Fibroblast of skin of scalp (primary cell): ENCODE results near the gene HERC3. TPM values are rescaled to one million over a fixed set of nuclear protein-coding genes. Genes with fewer than 3 reads are reported as not detected.
A peak's percentile ranks its signal among the peaks of the same experiment; 100 is the strongest.

Experiments
- DNase-seq: peaks from one replicate; pipeline ENCODE4 v3.0.0-alpha.2; 2013
- polyA plus RNA-seq, 2 experiments: library from polyadenylated mRNA; unstranded; fragments of 120-200 nt; gene quantifications; one replicate each; pipeline ENCODE4 v1.2.1, GENCODE V29; 2013; ENCODE audit not compliant: insufficient read length in 2 of 2

The HERC3 gene
- 10.2 TPM for polyA plus RNA-seq (2013, experiment 1 of 2; ENCODE audit: insufficient read length)
- polyA plus RNA-seq (2013, experiment 2 of 2; ENCODE audit: insufficient read length) = 10.0 TPM

DNA sequence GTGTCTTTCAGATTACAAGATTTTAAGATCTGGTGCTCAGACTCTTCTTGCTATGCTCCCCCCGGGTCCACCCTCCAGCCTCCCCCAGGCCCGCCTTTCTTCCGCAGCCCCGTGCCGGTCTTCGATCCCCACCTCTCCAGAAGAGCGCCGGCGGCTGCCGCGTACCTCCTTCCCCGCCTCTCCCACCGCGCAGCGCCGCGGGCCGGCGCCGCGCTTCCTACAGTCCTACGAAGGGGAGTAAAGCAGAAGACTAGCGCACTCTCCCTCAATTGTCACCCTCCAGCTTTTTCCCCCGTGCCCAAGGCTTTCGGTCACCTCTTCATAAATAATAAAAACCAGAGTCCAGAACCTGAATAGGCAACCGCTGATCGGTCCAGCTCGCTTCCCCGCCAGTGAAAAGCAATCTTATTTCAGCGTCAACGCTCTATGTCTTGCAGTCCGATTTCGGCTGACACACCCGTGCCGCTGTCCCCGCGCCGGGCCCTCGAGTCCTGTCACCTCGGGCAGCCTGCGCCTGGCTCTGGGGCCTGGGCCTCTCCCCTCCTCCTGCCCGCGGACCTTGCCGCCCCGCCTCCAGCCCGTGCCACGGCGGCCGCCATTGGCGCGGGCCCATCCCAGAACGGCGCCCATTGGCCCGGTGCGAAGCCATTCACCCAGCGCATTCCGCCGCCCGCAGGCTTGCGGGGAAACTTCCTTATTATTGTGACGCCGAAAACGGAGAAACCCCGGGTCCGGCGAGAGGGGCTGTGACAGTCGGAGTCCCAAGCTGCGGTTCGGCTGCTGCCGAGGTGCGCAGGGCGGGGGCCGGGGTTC, at the start of gene HERC3:
HERC3 (plus strand) TSS at position 694 of the 813 bp plus-strand sequence. CDS start 13,344 bp downstream, outside the sequence.
- DNase-seq = peak; percentile 89

DNA sequence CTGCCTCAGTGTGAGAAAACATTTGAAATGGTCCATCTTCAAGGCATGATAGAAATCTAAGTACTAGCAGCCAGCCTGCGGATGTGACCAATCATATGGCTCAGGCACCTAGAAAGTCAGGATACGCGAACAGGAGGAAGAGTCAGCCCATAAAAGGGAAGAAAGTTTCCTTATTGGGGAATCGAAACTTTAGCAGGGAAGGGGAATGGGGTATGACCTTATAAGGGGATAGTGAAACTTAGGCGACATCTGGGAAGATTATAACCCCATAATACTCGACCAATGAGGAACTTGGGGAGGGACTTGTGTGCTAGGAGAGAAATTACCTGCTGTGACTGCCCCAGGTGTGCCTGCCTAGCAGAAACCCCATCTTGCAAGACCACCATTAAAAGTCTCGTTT, 42.5 kb upstream of the HERC3 start:
- no peak for DNase-seq

DNA sequence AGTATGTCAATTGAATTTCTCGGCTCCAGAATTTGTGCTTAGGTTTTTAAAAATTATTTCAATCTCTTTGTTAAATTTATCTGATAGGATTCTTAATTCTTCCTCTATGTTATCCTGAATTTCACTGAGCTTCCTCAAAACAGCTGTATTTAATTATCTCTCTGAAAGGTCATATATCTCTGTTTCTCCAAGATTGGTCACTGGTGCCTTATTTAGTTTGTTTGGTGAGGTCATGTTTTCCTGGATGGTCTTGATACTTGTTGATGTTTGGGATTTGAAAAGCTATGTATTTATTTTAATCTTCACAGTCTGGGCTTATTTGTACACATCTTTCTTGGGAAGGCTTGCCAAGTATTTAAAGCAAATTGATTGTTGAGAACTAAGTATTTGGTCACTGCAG, 24.7 kb upstream of the HERC3 start:
- DNase-seq = peak; percentile 16

DNA sequence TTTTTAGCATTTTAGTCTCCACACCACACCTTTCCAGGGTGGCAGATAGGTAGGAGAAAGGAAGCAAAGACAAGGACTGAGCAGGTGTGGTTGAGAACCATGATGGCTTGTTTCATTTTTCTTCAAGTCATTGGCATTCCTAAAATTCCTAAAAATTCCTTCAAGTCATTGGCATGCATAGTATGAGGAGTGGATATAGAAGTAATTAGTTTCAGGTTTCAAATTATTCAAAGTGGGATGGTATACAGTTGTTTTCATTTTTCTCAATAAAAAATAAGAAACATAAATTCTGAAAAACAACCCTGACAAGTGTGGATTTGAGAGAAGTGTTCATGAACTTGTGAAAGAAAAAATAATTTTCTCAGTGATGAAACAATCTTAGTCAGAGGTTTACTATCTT, 22.3 kb upstream of the HERC3 start:
- peak; percentile 34 for DNase-seq

DNA sequence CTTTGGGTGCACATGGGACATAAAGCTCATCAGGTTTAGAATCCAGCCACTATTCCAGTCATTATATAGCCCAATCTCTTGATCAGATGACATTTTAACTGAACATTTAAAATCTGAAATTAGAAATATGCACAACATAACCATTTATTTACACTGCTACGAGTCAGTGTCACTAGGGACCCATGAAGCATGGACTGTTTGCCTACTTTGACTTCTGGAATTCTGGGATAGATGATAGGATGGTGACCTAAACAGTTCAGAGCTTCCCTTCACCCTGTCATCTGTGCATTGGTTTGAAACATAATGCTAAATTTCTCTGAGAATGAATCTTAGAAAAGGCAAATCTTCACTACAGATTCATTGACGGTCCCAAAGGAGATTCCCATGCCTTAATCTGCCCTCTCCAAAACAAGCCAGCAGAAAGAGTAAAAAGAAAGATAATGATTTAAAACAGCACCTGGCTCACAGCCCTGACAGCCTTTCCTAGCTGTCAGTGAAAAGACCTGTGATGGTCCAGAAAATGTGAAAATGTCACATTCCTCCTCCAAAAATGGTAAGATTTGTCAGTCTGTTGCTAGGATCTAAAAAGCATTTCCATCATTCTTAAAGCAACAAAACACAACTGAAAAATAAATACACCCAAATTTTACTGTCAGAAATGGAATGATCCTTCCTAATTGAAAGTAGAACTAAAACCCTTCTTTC, 18.9 kb upstream of the HERC3 start:
- DNase-seq = peak; percentile 54

DNA sequence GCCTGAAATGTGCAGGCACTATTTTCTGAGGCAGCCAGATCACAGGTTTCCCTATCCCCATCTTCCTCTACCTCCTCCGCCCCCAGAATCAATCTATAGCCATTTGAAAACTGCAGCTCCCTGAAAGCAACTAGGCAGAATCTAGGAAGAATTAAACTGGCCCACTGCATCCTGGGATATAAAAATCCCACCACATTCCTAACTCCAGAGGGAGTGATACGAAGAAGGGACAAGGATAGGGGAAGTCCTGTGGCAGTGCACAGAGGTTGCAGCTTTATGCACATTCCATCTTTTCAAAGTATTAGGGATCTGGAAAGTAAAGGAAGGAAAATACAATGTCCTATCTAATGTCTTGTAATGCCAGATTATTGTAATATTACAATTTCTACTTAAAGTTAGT, 18.3 kb upstream of the HERC3 start:
- peak; percentile 58 for DNase-seq

DNA sequence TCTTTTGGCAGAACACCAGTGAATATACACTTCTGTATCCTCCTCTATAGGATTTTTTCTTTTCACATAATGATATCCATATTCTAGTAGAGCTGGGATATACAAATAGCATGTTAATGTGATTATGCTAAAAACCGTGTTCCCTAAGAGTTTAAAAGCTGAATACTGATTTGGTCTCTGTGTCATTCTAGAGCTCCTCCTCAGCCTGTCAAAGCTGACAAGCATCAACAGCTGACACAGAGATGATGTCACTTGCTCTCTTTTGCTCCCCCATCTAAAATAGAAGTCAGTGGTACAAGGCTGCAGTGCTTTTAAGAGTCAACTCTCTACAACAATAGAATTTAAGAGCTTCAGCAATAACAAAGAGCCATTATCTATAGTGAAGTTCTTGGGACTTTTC, 17.1 kb upstream of the HERC3 start:
- DNase-seq = no peak

DNA sequence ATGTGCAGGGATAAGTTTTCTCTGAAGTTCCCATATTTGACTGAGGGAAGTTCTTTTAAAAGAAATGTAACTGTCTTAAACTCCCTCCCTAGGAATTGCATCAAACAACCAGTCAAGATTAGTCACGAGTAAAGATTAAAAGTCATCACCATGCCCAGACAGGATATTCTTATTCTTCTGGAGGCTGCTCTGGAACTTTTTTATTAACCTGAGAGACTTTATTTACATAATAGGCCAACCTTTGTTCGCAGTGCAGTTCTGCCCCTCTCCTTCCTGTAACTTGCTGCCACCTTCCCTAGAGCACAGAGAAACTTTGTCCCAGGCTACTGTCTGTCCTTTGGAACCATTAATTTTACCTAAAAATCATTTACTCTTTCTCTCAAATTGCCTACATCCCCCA, 9.8 kb upstream of the HERC3 start:
- no peak for DNase-seq

DNA sequence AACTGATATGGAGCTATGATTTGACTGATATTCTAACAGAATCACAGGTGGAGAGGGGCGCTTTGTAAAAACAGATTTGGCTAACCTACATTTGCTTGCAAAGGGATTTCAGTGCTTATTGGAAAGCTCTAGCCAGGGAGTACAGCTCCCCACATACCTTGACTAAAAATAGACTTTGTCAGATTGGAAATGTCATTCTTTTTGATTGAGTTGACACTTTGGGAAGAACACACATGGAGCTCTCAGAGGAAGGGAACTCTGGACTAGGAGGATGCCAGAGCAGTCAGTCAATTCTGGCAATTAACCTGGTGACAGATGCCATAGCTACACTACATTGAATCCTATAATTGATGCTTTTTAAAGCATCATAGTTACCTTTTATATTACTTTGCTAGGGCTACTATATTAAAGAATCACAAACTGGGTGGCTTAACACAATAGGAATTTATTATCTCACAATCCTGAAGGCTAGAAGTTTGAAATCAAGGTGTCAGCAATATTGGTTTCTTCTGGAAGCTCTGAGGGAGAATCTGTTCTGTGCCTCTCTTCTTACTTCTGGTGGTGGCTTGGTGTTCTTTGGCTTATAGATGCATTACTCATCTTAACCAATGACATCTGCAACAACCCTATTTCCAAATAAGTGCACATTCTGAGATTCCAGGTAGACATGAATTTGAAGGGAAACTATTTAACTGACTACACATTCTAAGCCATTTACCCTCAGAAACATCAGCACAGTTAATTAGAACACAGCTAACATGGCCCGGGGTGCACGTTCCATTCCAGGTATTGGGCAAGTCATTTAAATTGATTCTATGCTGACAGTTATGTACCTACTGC, 8.4 kb upstream of the HERC3 start:
- DNase-seq = no peak

DNA sequence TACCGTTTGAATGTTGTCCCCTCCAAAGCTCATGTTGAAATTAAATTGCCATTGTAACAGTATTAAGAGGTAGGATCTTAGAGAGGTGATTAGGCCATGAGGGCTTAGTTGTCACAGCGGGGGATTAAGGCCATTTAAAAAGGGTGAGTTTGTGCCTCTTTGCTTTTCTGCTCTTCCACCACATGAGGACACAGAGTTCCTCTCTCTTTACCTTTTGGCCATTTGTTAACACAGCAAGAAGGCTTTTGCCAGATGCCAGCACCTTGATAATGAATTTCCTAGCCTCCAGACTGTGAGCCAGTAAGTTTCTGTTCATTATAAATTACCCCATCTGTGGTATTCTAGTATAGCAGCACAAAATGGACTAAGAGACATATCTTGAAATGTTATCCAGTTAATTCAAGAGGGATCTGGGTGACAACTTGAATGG, 7.8 kb upstream of the HERC3 start:
- DNase-seq = no peak

DNA sequence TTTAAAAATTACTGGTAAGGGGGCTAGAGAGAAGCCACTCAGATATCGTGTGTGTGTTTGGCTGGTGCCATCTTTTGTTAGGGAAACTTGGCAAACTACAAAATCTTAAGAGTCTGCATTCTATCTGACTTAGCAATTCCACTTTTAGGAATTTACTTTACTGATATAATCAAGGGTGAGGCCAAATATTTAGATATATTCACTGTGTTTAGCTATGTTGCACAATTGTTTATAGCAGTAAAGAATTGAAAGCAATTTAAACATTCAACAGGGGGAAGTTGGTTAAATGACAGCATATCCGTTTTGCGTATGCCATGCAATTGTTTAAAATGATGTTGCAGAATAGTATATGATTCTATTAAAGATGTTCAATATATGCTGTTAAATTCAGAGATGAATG, 6.4 kb upstream of the HERC3 start:
- DNase-seq = no peak

DNA sequence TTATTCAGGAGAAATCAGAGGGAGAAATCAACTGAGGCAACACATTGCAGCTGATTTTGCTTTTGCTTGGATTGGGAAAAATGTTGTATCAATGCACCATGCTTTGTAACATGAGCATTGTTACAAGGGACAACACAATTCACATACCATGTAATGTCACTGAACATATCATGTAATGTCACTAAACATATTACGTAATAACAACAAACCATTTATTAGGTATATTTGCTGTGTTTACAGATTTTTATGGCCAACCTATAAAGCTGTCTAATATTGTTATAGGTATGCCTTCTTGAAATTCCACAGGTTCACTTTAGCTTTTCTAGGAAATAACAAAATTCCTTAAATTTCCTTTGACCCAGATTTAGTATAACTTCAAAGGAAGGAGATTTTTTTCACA, 5.0 kb upstream of the HERC3 start:
- DNase-seq = no peak

DNA sequence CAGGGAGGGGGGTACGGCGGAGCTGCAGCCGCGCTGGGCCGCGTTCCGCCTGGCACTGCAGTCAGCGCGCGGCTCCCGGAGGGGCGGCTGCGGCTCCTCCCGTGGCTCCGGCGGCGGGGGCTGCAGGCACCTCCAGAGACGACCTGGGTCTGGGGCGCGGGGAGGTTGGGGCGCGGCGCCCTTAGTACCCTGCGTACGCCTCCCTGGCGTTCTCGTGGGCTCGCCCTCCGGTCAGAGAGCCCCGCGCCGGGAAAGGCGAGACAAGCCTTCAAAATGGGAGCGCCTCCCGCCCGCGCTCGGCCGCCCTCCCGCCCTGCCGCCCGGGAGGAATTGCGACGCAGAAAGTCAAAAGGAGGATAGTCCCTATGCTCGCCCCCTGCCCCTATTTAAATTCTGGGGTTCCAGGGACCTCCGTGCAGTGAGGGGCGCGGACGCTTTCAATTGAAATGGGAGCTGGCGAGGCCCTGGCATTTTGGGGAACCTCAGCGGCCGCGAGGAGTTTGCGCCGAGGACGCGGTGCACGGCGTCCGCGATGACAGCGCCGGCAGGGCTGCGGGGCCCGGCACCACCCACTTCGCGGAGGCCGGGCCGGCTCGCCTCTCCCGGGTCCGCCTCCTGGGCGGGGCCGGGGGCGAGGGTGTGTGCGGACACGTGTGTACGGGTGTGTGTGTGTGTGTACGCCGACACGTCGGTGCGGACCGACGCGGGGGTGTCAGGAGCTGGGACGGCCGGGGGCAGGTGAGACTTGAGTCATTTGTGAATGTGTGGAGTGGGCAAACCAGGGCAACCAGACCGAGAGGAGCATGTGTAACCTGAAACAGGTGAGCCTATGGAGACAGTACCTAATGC, 544 bp downstream of the HERC3 start:
- peak; percentile 76 for DNase-seq

DNA sequence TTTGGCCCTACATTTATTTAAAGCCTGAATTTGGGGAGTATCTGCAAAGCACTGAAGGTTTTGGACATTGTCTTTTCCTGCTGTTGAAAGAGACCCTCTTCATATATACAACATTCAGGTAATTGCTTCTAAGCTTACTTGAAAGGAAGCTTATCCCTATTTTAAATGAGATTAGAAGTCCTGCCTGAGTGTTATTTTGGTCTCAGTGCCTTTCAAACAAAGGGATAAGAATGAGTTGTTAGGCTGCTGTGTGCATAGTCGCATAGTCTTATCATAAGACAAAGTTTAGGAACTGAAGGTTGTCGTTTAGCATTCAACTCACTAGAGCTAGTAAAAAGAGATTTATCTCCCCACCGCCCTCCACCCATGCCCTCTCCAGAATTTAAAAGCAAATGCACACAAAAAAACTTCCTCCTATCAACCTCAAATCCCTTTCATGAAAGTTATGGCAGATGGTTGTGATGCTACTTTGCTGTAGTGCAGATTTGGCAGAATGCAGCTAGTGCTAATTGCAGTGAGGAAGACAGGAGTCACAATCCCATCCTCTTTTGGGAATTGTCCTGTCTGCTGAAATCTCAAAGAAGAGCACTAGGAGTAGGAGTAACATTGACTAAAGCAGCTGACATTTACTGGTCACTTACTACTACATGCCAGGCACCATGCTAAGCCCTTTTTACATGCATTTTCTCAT, 5.8 kb downstream of the HERC3 start:
- DNase-seq = no peak

DNA sequence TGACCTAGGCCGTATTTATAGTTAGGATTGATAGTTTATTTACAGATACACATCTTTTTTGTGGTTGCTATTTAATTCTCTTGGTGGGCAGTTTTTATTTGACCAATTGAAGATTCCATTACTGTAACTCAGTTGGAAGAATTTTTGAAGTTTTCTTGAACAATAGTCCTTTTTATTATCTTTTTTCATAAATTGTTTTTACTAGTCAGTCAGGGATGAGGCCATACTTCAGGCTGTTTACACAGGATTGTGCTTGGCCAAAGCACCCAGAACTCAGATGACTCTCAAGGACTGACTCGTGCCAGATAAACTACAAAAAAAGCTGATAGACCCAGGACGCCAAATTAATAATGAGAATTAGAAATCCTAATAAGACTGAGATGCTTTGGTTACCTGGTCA, 7.0 kb downstream of the HERC3 start:
- DNase-seq = no peak

DNA sequence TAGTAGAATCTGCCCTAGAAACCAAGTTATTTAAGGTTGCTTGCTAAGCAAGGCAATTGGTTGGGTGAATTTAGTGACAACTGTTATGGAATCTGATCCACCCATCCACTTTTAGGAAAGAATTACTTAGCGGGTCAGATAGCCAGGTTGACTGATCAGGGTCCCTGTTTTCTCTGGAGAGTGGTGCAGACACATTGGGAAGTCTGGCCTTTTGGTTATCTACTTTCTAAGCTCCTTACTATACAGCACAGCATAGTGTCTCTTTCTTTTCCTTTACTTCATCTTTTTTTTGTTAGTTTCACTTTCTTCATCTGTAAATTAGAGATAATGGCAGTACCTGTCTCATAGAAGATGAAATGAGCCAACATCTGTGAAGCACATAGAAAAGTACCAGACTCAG, 7.4 kb downstream of the HERC3 start:
- no peak for DNase-seq

DNA sequence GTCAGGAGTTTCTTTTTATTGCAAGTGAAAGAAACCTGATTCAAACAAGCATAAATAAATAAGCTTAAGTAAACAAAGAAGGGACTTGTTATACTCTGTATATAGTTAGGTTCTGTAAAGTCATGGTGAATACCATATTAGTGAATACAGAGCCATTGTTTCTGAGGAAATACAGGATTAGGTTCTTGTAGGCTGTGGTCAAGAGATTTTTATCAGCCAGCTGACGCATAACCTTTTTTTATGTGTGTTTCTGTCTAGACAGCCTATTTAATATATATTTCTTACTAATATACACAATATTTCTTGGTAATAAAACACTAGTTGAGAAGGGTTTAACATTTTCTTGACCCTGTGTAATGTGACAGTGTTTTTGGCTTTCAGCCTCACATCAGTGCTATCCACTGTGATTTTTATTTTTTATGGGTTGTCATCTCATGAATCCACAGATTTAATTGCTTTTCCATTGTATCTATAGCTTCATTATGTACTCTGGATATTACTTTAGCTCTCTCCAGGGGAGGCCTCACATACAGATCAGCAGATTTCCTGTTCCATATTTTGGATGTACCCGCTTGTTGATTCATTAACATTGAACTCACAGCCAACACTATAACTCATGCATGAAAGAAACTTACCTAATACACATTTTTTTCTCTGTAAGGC, 8.0 kb downstream of the HERC3 start:
- DNase-seq = peak; percentile 57

DNA sequence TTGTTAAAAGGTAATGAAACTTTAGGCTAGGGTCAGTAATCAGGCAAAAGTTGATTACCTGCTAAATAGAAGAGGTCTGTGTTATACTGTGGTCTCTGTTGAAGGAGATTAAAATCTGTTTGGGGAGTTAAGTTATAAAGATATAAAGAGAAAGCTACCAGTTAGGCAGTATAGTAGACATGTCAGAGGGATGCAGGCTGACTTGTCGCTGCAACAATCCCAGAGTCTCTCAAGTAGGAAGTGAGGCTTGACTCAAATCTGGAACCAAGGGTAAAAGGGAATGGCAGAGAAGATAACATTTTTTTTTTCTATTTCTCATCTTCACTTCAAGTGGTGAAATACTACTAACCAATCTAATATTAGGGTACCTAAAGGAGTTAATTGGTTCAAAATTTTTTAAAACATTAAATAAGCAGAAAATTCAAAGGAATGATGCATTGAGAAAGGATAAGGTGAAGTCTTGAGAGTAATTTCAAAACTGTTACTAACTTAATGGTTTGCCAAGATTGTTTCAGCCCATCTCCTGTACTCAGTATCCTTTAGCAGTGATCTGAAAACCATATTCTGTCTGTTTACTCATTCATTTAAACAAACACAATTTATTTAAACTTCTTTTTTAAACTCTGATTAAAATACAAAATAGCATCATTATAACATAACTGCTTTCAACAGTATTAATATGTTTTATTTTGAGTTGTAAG, 12.8 kb downstream of the HERC3 start:
- DNase-seq = no peak

DNA sequence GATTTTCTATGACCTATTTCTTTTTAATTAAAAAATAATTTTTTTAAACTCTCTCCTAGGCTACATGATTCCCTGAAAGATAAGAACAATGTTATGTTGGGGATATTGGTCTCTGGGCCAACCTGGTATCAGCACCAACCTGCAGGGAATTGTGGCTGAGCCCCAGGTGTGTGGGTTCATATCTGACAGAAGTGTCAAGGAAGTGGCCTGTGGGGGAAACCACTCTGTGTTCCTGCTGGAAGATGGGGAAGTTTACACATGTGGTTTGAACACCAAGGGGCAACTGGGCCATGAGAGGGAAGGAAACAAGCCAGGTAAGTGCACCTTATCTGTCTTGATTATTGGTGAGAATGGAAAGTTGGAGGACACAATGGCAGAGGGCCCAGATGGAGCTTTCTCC, 13.5 kb downstream of the HERC3 start:
- no peak for DNase-seq

DNA sequence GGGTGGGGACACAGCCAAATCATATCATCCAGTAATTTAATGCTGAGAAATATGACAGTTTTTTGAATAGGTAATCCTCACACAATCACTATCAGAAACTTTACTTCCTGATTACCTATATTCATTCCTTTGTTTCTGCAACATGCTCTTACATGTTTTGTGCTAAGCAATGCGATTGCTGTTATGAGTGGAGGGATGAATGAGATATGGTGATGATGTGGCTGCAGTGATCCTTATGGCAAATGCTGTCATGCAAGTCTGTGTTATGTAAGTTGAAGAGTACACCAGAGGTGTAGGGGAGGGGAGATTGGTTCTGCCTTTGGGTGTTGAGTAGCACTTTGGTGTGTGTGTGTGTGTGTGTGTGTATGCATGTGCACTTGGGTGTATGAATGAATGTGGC, 14.6 kb downstream of the HERC3 start:
- DNase-seq = no peak
